H9 (cell line): ENCODE measurements around the gene HMGXB4. TPM values are rescaled to one million over a fixed set of nuclear protein-coding genes. Genes with fewer than 3 reads are reported as not detected.

Source experiments
- DNase-seq: peaks from one replicate; pipeline ENCODE4 v3.0.0-alpha.2; 2017
- H2AFZ ChIP-seq: one replicate; pipeline ENCODE4 v1.6.1; 2013; ENCODE audit warnings: mild to moderate bottlenecking, low read length, control low read depth, moderate library complexity
- H2AK5ac ChIP-seq: 2 replicates; pipeline ENCODE4 v1.6.1; 2013; ENCODE audit warnings: low read length, control low read depth, mixed read lengths; ENCODE audit not compliant: insufficient read length
- H2BK120ac ChIP-seq: one replicate; pipeline ENCODE4 v1.6.1; 2013; ENCODE audit warnings: low read depth, mild to moderate bottlenecking, low read length, control low read depth, inconsistent platforms; ENCODE audit not compliant: poor library complexity, severe bottlenecking
- H2BK12ac ChIP-seq: 2 replicates; pipeline ENCODE4 v1.6.1; 2013; ENCODE audit warnings: low read length, control low read depth, mixed read lengths, low read depth; ENCODE audit not compliant: insufficient read length
- H2BK15ac ChIP-seq: 2 replicates; pipeline ENCODE4 v1.6.1; 2013; ENCODE audit warnings: low read depth, low read length, control low read depth
- H2BK20ac ChIP-seq: one replicate; pipeline ENCODE4 v1.6.1; 2013; ENCODE audit warnings: low read depth, mild to moderate bottlenecking, low read length, control low read depth, inconsistent platforms; ENCODE audit not compliant: poor library complexity, severe bottlenecking
- H2BK5ac ChIP-seq: 2 replicates; pipeline ENCODE4 v1.6.1; 2013; ENCODE audit warnings: low read length, control low read depth, mixed read lengths; ENCODE audit not compliant: insufficient read length
- H3K14ac ChIP-seq: 2 replicates; pipeline ENCODE4 v1.6.1; 2013; ENCODE audit warnings: low read length, control low read depth; ENCODE audit not compliant: insufficient read depth
- H3K18ac ChIP-seq: 2 replicates; pipeline ENCODE4 v1.6.1; 2013; ENCODE audit warnings: low read depth, mild to moderate bottlenecking, mixed read lengths, low read length, control low read depth; ENCODE audit not compliant: insufficient read length
- H3K23ac ChIP-seq: 2 replicates; pipeline ENCODE4 v1.6.1; 2013; ENCODE audit warnings: low read length, control low read depth, mixed read lengths, low read depth; ENCODE audit not compliant: insufficient read length
- H3K23me2 ChIP-seq: 2 replicates; pipeline ENCODE4 v1.6.1; 2013; ENCODE audit warnings: low read depth, mild to moderate bottlenecking, mixed read lengths, low read length, control low read depth; ENCODE audit not compliant: insufficient read length, poor library complexity, severe bottlenecking
- H3K27ac ChIP-seq: 2 replicates; pipeline ENCODE4 v1.5.1; 2013; ENCODE audit warnings: low read length, control low read depth, mixed read lengths, low read depth; ENCODE audit not compliant: insufficient read length
- H3K27me3 ChIP-seq: 2 replicates; pipeline ENCODE4 v1.6.1; 2013; ENCODE audit warnings: low read length, control low read depth, inconsistent platforms; ENCODE audit not compliant: insufficient read depth
- H3K4ac ChIP-seq: 2 replicates; pipeline ENCODE4 v1.6.1; 2013; ENCODE audit warnings: low read depth, mild to moderate bottlenecking, control low read depth, inconsistent platforms, low read length, moderate library complexity
- H3K4me1 ChIP-seq: 2 replicates; pipeline ENCODE4 v1.6.1; 2013; ENCODE audit warnings: low read length, control low read depth, inconsistent platforms; ENCODE audit not compliant: insufficient read depth
- H3K4me2 ChIP-seq: 2 replicates; pipeline ENCODE4 v1.6.1; 2013; ENCODE audit warnings: low read length, control low read depth, mixed read lengths; ENCODE audit not compliant: insufficient read length, insufficient read depth
- H3K56ac ChIP-seq: 2 replicates; pipeline ENCODE4 v1.6.1; 2013; ENCODE audit warnings: low read depth, mild to moderate bottlenecking, mixed read lengths, low read length, control low read depth; ENCODE audit not compliant: insufficient read length
- H3K79me1 ChIP-seq: 2 replicates; pipeline ENCODE4 v1.6.1; 2013; ENCODE audit warnings: low read depth, mild to moderate bottlenecking, moderate library complexity, low read length, control low read depth, inconsistent platforms; ENCODE audit not compliant: insufficient read depth, poor library complexity, severe bottlenecking
- H3K79me2 ChIP-seq: 2 replicates; pipeline ENCODE4 v1.6.1; 2013; ENCODE audit warnings: low read length, control low read depth, inconsistent platforms; ENCODE audit not compliant: insufficient read depth
- H3K9ac ChIP-seq: 2 replicates; pipeline ENCODE4 v1.6.1; 2013; ENCODE audit warnings: low read length, control low read depth, mixed read lengths; ENCODE audit not compliant: insufficient read length; ENCODE audit errors: extremely low read depth
- H3K9me3 ChIP-seq: one replicate; pipeline ENCODE4 v1.6.1; 2013; ENCODE audit warnings: low read depth, low read length, inconsistent platforms; ENCODE audit not compliant: control insufficient read depth
- H3T11ph ChIP-seq: one replicate; pipeline ENCODE4 v1.6.1; 2013; ENCODE audit warnings: mild to moderate bottlenecking, low read length, control low read depth, inconsistent platforms
- H4K20me1 ChIP-seq: one replicate; pipeline ENCODE4 v1.6.1; 2013; ENCODE audit not compliant: control insufficient read depth, insufficient read length, insufficient read depth
- H4K5ac ChIP-seq: 2 replicates; pipeline ENCODE4 v1.6.1; 2013; ENCODE audit warnings: low read depth, mild to moderate bottlenecking, mixed read lengths, low read length, control low read depth; ENCODE audit not compliant: insufficient read length
- H4K8ac ChIP-seq: replicated peaks from 2 replicates; pipeline ENCODE4 v1.6.1; 2013; ENCODE audit warnings: low read length, control low read depth, mixed read lengths, low read depth; ENCODE audit not compliant: insufficient read length
- H4K91ac ChIP-seq: 2 replicates; pipeline ENCODE4 v1.6.1; 2013; ENCODE audit warnings: low read depth, mild to moderate bottlenecking, moderate library complexity, mixed read lengths, low read length, control low read depth; ENCODE audit not compliant: insufficient read length
- H3K27ac Mint-ChIP-seq, 3 experiments: 2 replicates in 2 of 3; 3 replicates in 1 of 3; pipeline ENCODE4 v1.8.0; 2020 to 2021; ENCODE audit warnings: mixed read lengths in 3 of 3, mild to moderate bottlenecking in 1 of 3, moderate library complexity in 1 of 3
- H3K27me3 Mint-ChIP-seq: 2 replicates; pipeline ENCODE4 v1.8.0; 2021; ENCODE audit warnings: low read depth, mild to moderate bottlenecking, moderate library complexity, mixed read lengths
- H3K36me3 Mint-ChIP-seq, 3 experiments: 2 replicates in 2 of 3; 3 replicates in 1 of 3; pipeline ENCODE4 v1.8.0; 2020 to 2021; ENCODE audit warnings: low read depth in 3 of 3, mixed read lengths in 3 of 3; ENCODE audit not compliant: insufficient read depth in 1 of 3
- H3K4me1 Mint-ChIP-seq, 2 experiments: 2 replicates each; pipeline ENCODE4 v1.8.0; 2020; ENCODE audit warnings: mixed read lengths in 2 of 2
- H3K4me3 Mint-ChIP-seq, 2 experiments: 2 replicates in 1 of 2; 3 replicates in 1 of 2; pipeline ENCODE4 v1.8.0; 2020 to 2021; ENCODE audit warnings: mild to moderate bottlenecking in 2 of 2, mixed read lengths in 2 of 2, moderate library complexity in 1 of 2
- H3K9me3 Mint-ChIP-seq, 2 experiments: 2 replicates in 1 of 2; 3 replicates in 1 of 2; pipeline ENCODE4 v1.8.0; 2020; ENCODE audit warnings: mild to moderate bottlenecking in 2 of 2, mixed read lengths in 2 of 2, moderate library complexity in 1 of 2
- CTCF ChIP-seq: fragments of 200-600 bp; sonication (generic); conservative IDR thresholded peaks from 3 replicates; pipeline ENCODE4 v1.8.0; 2021; ENCODE audit warnings: antibody characterized with exemption, mild to moderate bottlenecking
- WGBS: extraction: QIAGEN DNeasy Blood & Tissue Kit; methylation state at CpG from one replicate; pipeline ENCODE4 v1.1.7; 2013; ENCODE audit warnings: missing lambda C conversion rate, low lambda C conversion rate, mixed read lengths; ENCODE audit not compliant: insufficient read length; ENCODE audit errors: extremely low coverage; 5-methylcytosine and 5-hydroxymethylcytosine counted together
- total RNA-seq: library from RNA; stranded (reverse); gene quantifications from 2 replicates; pipeline ENCODE4 v1.2.1, GENCODE V29; 2021

The HMGXB4 gene
- total RNA-seq, 1 experiment from 2014 or later = 33.5 TPM

DNA sequence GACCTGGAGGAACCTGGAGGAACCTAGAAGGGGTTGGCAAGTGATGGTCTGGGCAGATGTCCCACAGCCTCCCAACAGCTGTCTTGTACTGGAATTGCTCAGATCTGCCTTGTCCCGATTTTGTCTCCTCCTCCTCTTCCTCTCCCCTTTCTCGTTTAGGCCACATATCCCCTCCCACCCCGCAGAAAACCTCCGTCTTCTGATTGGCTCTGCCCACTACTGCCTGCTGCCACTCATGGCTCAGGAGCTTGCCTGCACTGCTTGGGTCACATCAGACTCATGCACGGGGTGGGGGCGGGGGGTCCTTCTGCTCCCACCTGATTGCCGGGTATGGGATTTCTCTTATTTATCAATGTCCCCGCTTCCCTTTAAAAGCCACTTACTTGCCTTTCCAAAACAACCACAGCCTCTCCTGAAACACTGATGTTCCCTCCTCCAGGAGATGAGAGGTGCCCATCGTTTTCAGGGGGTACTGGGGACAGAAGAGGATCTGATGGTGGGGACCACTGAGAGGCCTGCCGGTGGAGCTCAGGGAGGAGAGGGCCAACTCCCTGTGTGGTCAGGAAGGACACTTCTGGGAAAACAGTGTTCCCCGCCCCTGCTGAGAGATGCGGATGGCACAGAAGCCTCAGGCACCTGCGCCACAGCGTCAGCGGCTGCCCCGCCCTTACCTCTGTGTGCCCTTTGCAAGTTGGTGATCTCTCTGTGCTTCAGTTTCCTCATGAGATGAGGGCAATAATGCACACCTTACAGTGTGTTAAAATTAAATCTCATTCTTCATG lies 57.1 kb downstream of the HMGXB4 start:
- no peaks in the 10 kb centered on the region for H3K79me1 ChIP-seq
- no peak overlapping the region for H3K18ac ChIP-seq
- H3K56ac ChIP-seq = no peak overlapping the region
- Mint-ChIP-seq H3K4me1 (peaks cover 11% of the 10 kb centered on the region in 2 experiments), H3K4me3 (no peak overlapping the region), H3K9me3 (no peaks in the 10 kb centered on the region), H3K27me3 (no peaks in the 10 kb centered on the region), H3K27ac (peak overlapping the region in 2 of 3 experiments; percentile 62 to 68; a peak in 1 of 7 replicates), H3K36me3 (peaks cover 0 to 12% (median 4%) of the 10 kb centered on the region in 3 experiments; a peak in 3 of 7 replicates)
- H3K27me3 ChIP-seq = no peaks in the 10 kb centered on the region
- H3K14ac ChIP-seq = no peak overlapping the region
- no peak overlapping the region for H2BK12ac ChIP-seq
- no peak overlapping the region for H4K8ac ChIP-seq
- H3K4ac ChIP-seq = no peak overlapping the region
- H3K79me2 ChIP-seq = no peaks in the 10 kb centered on the region
- no peak overlapping the region for H3K9ac ChIP-seq
- no peak overlapping the region for H2BK5ac ChIP-seq
- no peak overlapping the region for H2AK5ac ChIP-seq
- no peak overlapping the region for H3K23ac ChIP-seq
- H3K23me2 ChIP-seq = no peaks in the 10 kb centered on the region
- H3K27ac ChIP-seq = no peak overlapping the region
- H2BK120ac ChIP-seq = no peak overlapping the region
- no CpG with 5 or more reads among the region's 16 CpGs for WGBS
- H2BK15ac ChIP-seq = no peak overlapping the region
- no peak for TF ChIP-seq CTCF
- DNase-seq = peak; percentile 59
- no peak overlapping the region for H4K5ac ChIP-seq
- no peak overlapping the region for H3K4me2 ChIP-seq
- H4K20me1 ChIP-seq = peaks cover 2% of the 10 kb centered on the region
- H4K91ac ChIP-seq = no peak overlapping the region
- H3K4me1 ChIP-seq = no peaks in the 10 kb centered on the region
- no peak overlapping the region for H2BK20ac ChIP-seq
- H3T11ph ChIP-seq = no peak overlapping the region
- H3K9me3 ChIP-seq = no peaks in the 10 kb centered on the region
- no peak overlapping the region for H2AFZ ChIP-seq
